MM.1S (cell line): ENCODE measurements around the gene DSCAM.

ENCODE experiments used
- DNase-seq: peaks from one replicate; pipeline ENCODE4 v3.0.0-alpha.2; 2015
- H2AFZ ChIP-seq: fragments of 300-600 bp; sonication (generic); 2 replicates; pipeline ENCODE4 v1.6.0; 2016; ENCODE audit warnings: antibody characterized with exemption, low read length
- H3F3A ChIP-seq: fragments of 300-600 bp; sonication (generic); 2 replicates; pipeline ENCODE4 v1.6.1; 2016; ENCODE audit warnings: mild to moderate bottlenecking, antibody characterized with exemption, low read length, moderate library complexity, mixed read lengths; ENCODE audit not compliant: insufficient read depth
- H3K27ac ChIP-seq: fragments of 300-600 bp; sonication (generic); 2 replicates; pipeline ENCODE4 v1.5.1; 2016; ENCODE audit warnings: mild to moderate bottlenecking, low read length
- H3K27me3 ChIP-seq: fragments of 300-600 bp; sonication (generic); replicated peaks from 2 replicates; pipeline ENCODE4 v1.6.0; 2016; ENCODE audit warnings: low read length; ENCODE audit not compliant: insufficient read depth
- H3K36me3 ChIP-seq: fragments of 300-600 bp; sonication (generic); replicated peaks from 2 replicates; pipeline ENCODE4 v1.6.1; 2016; ENCODE audit warnings: mild to moderate bottlenecking, low read length, mixed read lengths; ENCODE audit not compliant: insufficient read depth
- H3K4me1 ChIP-seq: fragments of 300-600 bp; sonication (generic); 2 replicates; pipeline ENCODE4 v1.6.1; 2016; ENCODE audit warnings: low read length, mixed read lengths
- H3K4me2 ChIP-seq: fragments of 300-600 bp; sonication (generic); 2 replicates; pipeline ENCODE4 v1.6.0; 2016; ENCODE audit warnings: low read depth, low read length
- H3K4me3 ChIP-seq: fragments of 300-600 bp; sonication (generic); 2 replicates; pipeline ENCODE4 v1.5.1; 2016; ENCODE audit warnings: low read length, mixed read lengths
- H3K79me2 ChIP-seq: fragments of 300-600 bp; sonication (generic); 2 replicates; pipeline ENCODE4 v1.6.1; 2016; ENCODE audit warnings: mixed run types, low read length, mixed read lengths
- H3K9ac ChIP-seq: fragments of 300-600 bp; sonication (generic); 2 replicates; pipeline ENCODE4 v1.6.1; 2016; ENCODE audit warnings: low read length, mixed read lengths
- H3K9me2 ChIP-seq: fragments of 300-600 bp; sonication (generic); replicated peaks from 2 replicates; pipeline ENCODE4 v1.6.1; 2016; ENCODE audit warnings: mild to moderate bottlenecking, low read length, mixed read lengths; ENCODE audit not compliant: insufficient read depth
- H3K9me3 ChIP-seq: fragments of 300-600 bp; sonication (generic); replicated peaks from 2 replicates; pipeline ENCODE4 v1.6.1; 2016; ENCODE audit warnings: mild to moderate bottlenecking, low read length, mixed read lengths; ENCODE audit not compliant: insufficient read depth
- H4K20me1 ChIP-seq: fragments of 300-600 bp; sonication (generic); 2 replicates; pipeline ENCODE4 v1.6.1; 2016; ENCODE audit warnings: mild to moderate bottlenecking, low read length, moderate library complexity, mixed read lengths; ENCODE audit not compliant: insufficient read depth
- EZH2 ChIP-seq: fragments of 300-600 bp; sonication (generic); optimal IDR thresholded peaks from 2 replicates; pipeline ENCODE3; 2017; ENCODE audit warnings: low read depth, mild to moderate bottlenecking, antibody characterized with exemption, low read length, mixed read lengths
- EZH2phosphoT487 ChIP-seq: fragments of 300-600 bp; sonication (generic); IDR thresholded peaks from 2 replicates; pipeline ENCODE4 v1.6.1; 2018; ENCODE audit warnings: antibody characterized with exemption, low read length
- TF ChIP-seq, protein P1 (sequence below): fragments of 300-600 bp; sonication (generic); IDR thresholded peaks from 2 replicates; pipeline ENCODE4 v1.5.1; 2016; ENCODE audit warnings: antibody characterized with exemption, low read length, mixed read lengths

DSCAM gene

DNA sequence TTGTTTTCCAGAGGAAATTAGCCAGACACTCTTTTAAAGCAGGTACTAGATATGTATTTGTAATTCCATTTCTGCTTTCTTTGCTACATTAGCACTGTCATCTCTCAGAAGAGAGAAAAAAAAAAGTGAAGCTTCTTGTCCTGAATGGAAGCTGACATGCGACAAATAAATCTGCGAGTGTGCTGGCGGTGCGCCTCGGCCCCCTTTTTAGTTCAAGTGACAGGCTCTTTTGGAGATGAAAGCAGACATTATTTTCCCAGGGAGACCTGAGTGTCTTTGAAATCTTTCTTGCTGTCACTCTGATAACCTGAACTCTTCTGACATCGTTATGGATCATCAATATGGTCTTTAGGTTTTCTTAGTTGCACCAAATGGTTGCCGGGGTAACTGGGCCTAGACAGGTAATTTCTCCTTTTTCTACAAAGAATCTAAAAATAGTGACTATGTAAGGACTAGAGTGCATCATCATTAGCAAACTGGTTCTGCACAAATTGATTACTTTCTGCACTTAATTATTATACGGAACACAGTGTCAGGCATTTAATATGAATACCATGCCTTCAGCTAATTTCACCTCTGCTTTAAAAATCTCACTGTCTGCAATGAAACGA lies 501.1 kb downstream of the DSCAM start:
- Histone ChIP-seq H3K9me3 (no peaks in the 10 kb centered on the region), H4K20me1 (no peaks in the 10 kb centered on the region), H3K9ac (no peak overlapping the region), H3K27ac (no peak overlapping the region), H3F3A (no peaks in the 10 kb centered on the region), H2AFZ (no peak overlapping the region), H3K9me2 (no peaks in the 10 kb centered on the region), H3K79me2 (no peaks in the 10 kb centered on the region), H3K4me3 (no peak overlapping the region), H3K4me2 (no peak overlapping the region), H3K36me3 (no peaks in the 10 kb centered on the region), H3K27me3 (no peaks in the 10 kb centered on the region), H3K4me1 (no peaks in the 10 kb centered on the region)
- DNase-seq = no peak
- no peak for TF ChIP-seq EZH2
- TF ChIP-seq, protein P1, sequence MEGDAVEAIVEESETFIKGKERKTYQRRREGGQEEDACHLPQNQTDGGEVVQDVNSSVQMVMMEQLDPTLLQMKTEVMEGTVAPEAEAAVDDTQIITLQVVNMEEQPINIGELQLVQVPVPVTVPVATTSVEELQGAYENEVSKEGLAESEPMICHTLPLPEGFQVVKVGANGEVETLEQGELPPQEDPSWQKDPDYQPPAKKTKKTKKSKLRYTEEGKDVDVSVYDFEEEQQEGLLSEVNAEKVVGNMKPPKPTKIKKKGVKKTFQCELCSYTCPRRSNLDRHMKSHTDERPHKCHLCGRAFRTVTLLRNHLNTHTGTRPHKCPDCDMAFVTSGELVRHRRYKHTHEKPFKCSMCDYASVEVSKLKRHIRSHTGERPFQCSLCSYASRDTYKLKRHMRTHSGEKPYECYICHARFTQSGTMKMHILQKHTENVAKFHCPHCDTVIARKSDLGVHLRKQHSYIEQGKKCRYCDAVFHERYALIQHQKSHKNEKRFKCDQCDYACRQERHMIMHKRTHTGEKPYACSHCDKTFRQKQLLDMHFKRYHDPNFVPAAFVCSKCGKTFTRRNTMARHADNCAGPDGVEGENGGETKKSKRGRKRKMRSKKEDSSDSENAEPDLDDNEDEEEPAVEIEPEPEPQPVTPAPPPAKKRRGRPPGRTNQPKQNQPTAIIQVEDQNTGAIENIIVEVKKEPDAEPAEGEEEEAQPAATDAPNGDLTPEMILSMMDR = no peak
- TF ChIP-seq EZH2phosphoT487 = no peak

DNA sequence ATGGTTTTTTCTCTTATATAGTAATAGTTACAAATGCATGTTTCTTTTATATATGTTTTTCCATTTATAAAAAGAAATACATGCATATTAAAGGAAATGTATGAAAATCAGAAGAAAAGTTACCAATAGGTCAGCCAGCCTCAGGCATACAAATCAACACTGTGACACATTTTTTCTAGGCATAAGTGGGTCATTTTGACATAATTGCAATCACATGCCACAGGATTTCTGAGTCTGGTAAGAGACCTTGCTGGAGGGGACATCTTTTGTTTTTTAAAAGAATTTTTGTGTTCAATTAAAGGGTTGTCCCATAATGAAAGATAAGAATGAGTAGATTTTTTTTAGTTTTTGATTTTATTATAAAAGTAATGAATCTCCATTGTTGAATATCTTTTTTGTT lies 506.6 kb downstream of the DSCAM start:
- no peaks in the 10 kb centered on the region for H3K4me1 ChIP-seq
- H4K20me1 ChIP-seq = no peaks in the 10 kb centered on the region
- H3K27me3 ChIP-seq = no peaks in the 10 kb centered on the region
- no peaks in the 10 kb centered on the region for H3F3A ChIP-seq
- no peaks in the 10 kb centered on the region for H3K9me3 ChIP-seq
- H3K9me2 ChIP-seq = no peaks in the 10 kb centered on the region
- no peak overlapping the region for H3K4me2 ChIP-seq
- no peaks in the 10 kb centered on the region for H3K79me2 ChIP-seq
- no peak overlapping the region for H2AFZ ChIP-seq
- no peak overlapping the region for H3K4me3 ChIP-seq
- no peaks in the 10 kb centered on the region for H3K36me3 ChIP-seq
- H3K27ac ChIP-seq = no peak overlapping the region
- no peak for TF ChIP-seq EZH2
- no peak for TF ChIP-seq EZH2phosphoT487
- TF ChIP-seq, protein P1 = no peak
- no peak overlapping the region for H3K9ac ChIP-seq
- DNase-seq = no peak

DNA sequence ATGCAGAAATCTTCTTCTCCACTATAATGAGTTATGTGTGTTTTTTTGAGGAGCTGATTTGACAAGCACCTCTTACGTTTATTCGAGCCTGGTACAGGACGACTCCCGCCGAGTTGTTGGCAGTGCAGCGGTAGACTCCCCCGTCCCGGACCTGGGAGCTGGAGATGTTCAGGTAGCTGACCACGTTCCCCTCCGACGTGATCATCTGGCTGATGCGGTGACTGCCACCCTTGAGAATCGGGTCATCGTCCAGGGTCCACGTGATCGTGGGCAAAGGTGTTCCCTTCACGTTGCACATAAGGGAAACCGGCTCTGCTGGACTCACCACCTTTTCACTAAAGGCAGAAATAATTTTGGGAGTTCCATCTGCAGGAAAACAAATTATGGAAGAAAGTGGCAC lies 507.9 kb downstream of the DSCAM start:
- Histone ChIP-seq H3K4me2 (no peak overlapping the region), H3K36me3 (no peaks in the 10 kb centered on the region), H3K27me3 (no peaks in the 10 kb centered on the region), H3K9ac (no peak overlapping the region), H2AFZ (no peak overlapping the region), H3K9me3 (no peaks in the 10 kb centered on the region), H3F3A (no peaks in the 10 kb centered on the region), H4K20me1 (no peaks in the 10 kb centered on the region), H3K27ac (no peak overlapping the region), H3K4me1 (no peaks in the 10 kb centered on the region), H3K79me2 (no peaks in the 10 kb centered on the region), H3K9me2 (no peaks in the 10 kb centered on the region), H3K4me3 (no peak overlapping the region)
- TF ChIP-seq EZH2 = no peak
- TF ChIP-seq, protein P1 = no peak
- no peak for TF ChIP-seq EZH2phosphoT487
- no peak for DNase-seq
